Right atrium auricular region (tissue), 2 donors: Measurements from ENCODE around the gene NUDT3. TPM values are rescaled to one million over a fixed set of nuclear protein-coding genes. Genes with fewer than 3 reads are reported as not detected.
"Not testable (repeated sequence)": the region's sequence is repeated elsewhere in the genome, so short reads cannot be mapped to it uniquely, and the experiment has no call there.

ENCODE experiments used
- DNase-seq: peaks from one replicate; pipeline ENCODE4 v3.0.0-alpha.2; 2019; ENCODE audit warnings: low spot score
- H3K27ac ChIP-seq, 2 donors: fragments of 200-600 bp; sonication (generic); 1 replicate in 1 of 2; 2 replicates in 1 of 2; pipeline ENCODE4 v1.5.1; 2016 to 2019
- H3K27me3 ChIP-seq, 2 donors: fragments of 200-600 bp; sonication (generic); one replicate each; pipeline versions ENCODE4 v1.5.1 to v1.6.0; 2017 to 2019
- H3K36me3 ChIP-seq: fragments of 200-600 bp; sonication (generic); one replicate; pipeline ENCODE4 v1.5.1; 2016
- H3K4me1 ChIP-seq, 2 donors: fragments of 200-600 bp; sonication (generic); one replicate each; pipeline versions ENCODE4 v1.5.1 to v1.6.0; 2017 to 2019
- H3K4me3 ChIP-seq, 2 donors: fragments of 200-600 bp; sonication (generic); 1 replicate in 1 of 2; 2 replicates in 1 of 2; pipeline ENCODE4 v1.5.1; 2017 to 2019; ENCODE audit warnings: mild to moderate bottlenecking in 1 of 2, moderate library complexity in 1 of 2
- H3K9me3 ChIP-seq, 2 donors: fragments of 200-600 bp; sonication (generic); one replicate each; pipeline ENCODE4 v1.5.1; 2019
- CTCF ChIP-seq, 2 donors: fragments of 200-600 bp; sonication (generic); IDR thresholded peaks; one replicate each; pipeline ENCODE4 v1.5.1; 2019; ENCODE audit warnings: antibody characterized with exemption in 2 of 2
- total RNA-seq, 2 donors: library from RNA; depleted of rRNA; stranded (reverse); fragments of >200 nt; gene quantifications; one replicate each; pipeline ENCODE4 v1.1.0, GENCODE V29; 2016

NUDT3 gene
- total RNA-seq, 2 donors from 2014 or later = 47.2 to 53.5 TPM

GRCh38 chr6:34331371-34332050 is 61.0 kb downstream of the NUDT3 start:
- H3K27ac ChIP-seq = no peak overlapping the region

GRCh38 chr6:34329814-34330213 is 62.7 kb downstream of the NUDT3 start:
- not testable (repeated sequence) for H3K27me3 ChIP-seq, DNase-seq, H3K36me3 ChIP-seq, H3K27ac ChIP-seq, H3K9me3 ChIP-seq, H3K4me3 ChIP-seq
- H3K4me1 ChIP-seq = peaks cover 0 to 31% of the 10 kb centered on the region in 2 donors

More at GRCh38 chr6:34331371-34332050, 61.0 kb downstream of the NUDT3 start:
- H3K4me1 ChIP-seq = peaks cover 0 to 30% of the 10 kb centered on the region in 2 donors
- no peak for TF ChIP-seq CTCF (IDR thresholded peaks at IDR 0.05)
- H3K4me3 ChIP-seq = no peak overlapping the region
- DNase-seq = no peak
- no peaks in the 10 kb centered on the region for H3K36me3 ChIP-seq
- H3K27me3 ChIP-seq = no peaks in the 10 kb centered on the region
- H3K9me3 ChIP-seq = no peaks in the 10 kb centered on the region

- Histone ChIP-seq H3K4me3 (no peak overlapping the region), H3K27me3 (no peaks in the 10 kb centered on the region), H3K36me3 (no peaks in the 10 kb centered on the region), H3K4me1 (peaks cover 0 to 30% of the 10 kb centered on the region in 2 donors), H3K9me3 (no peaks in the 10 kb centered on the region), H3K27ac (no peak overlapping the region)
- DNase-seq = no peak
- no peak for TF ChIP-seq CTCF (IDR thresholded peaks at IDR 0.05)
These were observed 63.5 kb downstream of the NUDT3 start for GRCh38 chr6:34328969-34329368.

GRCh38 chr6:34327313-34328205 is 64.9 kb downstream of the NUDT3 start:
- peaks cover 0 to 21% of the 10 kb centered on the region in 2 donors for H3K4me1 ChIP-seq
- not testable (repeated sequence) for H3K9me3 ChIP-seq, H3K4me3 ChIP-seq, H3K27ac ChIP-seq, H3K27me3 ChIP-seq, DNase-seq, H3K36me3 ChIP-seq

- Histone ChIP-seq H3K4me3 (no peak overlapping the region), H3K4me1 (peaks cover 0 to 10% of the 10 kb centered on the region in 2 donors), H3K27ac (peak overlapping the region; percentile 57 to 63), H3K9me3 (no peaks in the 10 kb centered on the region), H3K27me3 (no peaks in the 10 kb centered on the region), H3K36me3 (no peaks in the 10 kb centered on the region)
- DNase-seq = no peak
- TF ChIP-seq CTCF (IDR thresholded peaks at IDR 0.05) = no peak
These were observed 66.8 kb downstream of the NUDT3 start for GRCh38 chr6:34325633-34326032.

GRCh38 chr6:34324738-34325444 is 67.6 kb downstream of the NUDT3 start:
- no peaks in the 10 kb centered on the region for H3K27me3 ChIP-seq
- no peak overlapping the region for H3K4me3 ChIP-seq
- no peaks in the 10 kb centered on the region for H3K9me3 ChIP-seq
- DNase-seq = no peak
- no peak for TF ChIP-seq CTCF (IDR thresholded peaks at IDR 0.05)
- peaks cover 0 to 10% of the 10 kb centered on the region in 2 donors for H3K4me1 ChIP-seq
- peak overlapping the region; percentile 57 to 63 for H3K27ac ChIP-seq
- H3K36me3 ChIP-seq = no peaks in the 10 kb centered on the region

GRCh38 chr6:34324221-34324620 is 68.2 kb downstream of the NUDT3 start:
- H3K4me3 ChIP-seq, H3K27me3 ChIP-seq, H3K9me3 ChIP-seq, DNase-seq, H3K36me3 ChIP-seq: not testable (repeated sequence)
- Histone ChIP-seq H3K4me1 (peaks cover 0 to 16% of the 10 kb centered on the region in 2 donors), H3K27ac (peak overlapping the region; percentile 57 to 63)
